HG02678 (cell line): ENCODE measurements around the gene TMEM163.

Experiments
- ATAC-seq: cut with Tn5 transposase; IDR thresholded peaks from one replicate; pipeline ENCODE4 v1.9.1; 2021; ENCODE audit warnings: mild to moderate bottlenecking, moderate library complexity; ENCODE audit not compliant: unreplicated experiment

The TMEM163 gene

GRCh38 chr2:134443814-134444480 lies 274.9 kb downstream of the TMEM163 start:
- ATAC-seq: no peak

- no peak for ATAC-seq
These were observed 277.5 kb downstream of the TMEM163 start for GRCh38 chr2:134441153-134441863.

GRCh38 chr2:134440336-134440909 lies 278.4 kb downstream of the TMEM163 start:
- ATAC-seq: no peak

GRCh38 chr2:134438371-134438770 lies 280.4 kb downstream of the TMEM163 start:
- no peak for ATAC-seq

GRCh38 chr2:134436706-134437105 lies 282.1 kb downstream of the TMEM163 start:
- no peak for ATAC-seq

GRCh38 chr2:134435936-134436335 lies 282.9 kb downstream of the TMEM163 start:
- ATAC-seq: no peak

GRCh38 chr2:134435505-134435904 lies 283.3 kb downstream of the TMEM163 start:
- no peak for ATAC-seq

- ATAC-seq: no peak
These were observed 284.8 kb downstream of the TMEM163 start for GRCh38 chr2:134433979-134434378.

GRCh38 chr2:134433469-134433868 lies 285.3 kb downstream of the TMEM163 start:
- no peak for ATAC-seq

- no peak for ATAC-seq
These were observed 286.3 kb downstream of the TMEM163 start for GRCh38 chr2:134432435-134432883.

GRCh38 chr2:134431838-134432434 lies 286.9 kb downstream of the TMEM163 start:
- ATAC-seq: no peak

- ATAC-seq: no peak
These were observed 288.9 kb downstream of the TMEM163 start for GRCh38 chr2:134429886-134430285.

GRCh38 chr2:134426721-134427120 lies 292.1 kb downstream of the TMEM163 start:
- ATAC-seq: no peak

- ATAC-seq: no peak
These were observed 292.9 kb downstream of the TMEM163 start for GRCh38 chr2:134425724-134426496.

- ATAC-seq: no peak
These were observed 297.1 kb downstream of the TMEM163 start for GRCh38 chr2:134421556-134422328.

GRCh38 chr2:134420920-134421319 lies 297.9 kb downstream of the TMEM163 start:
- no peak for ATAC-seq

- no peak for ATAC-seq
These were observed 298.5 kb downstream of the TMEM163 start for GRCh38 chr2:134420259-134420658.

GRCh38 chr2:134417968-134418582 lies 300.7 kb downstream of the TMEM163 start:
- no peak for ATAC-seq

- no peak for ATAC-seq
These were observed 302.2 kb downstream of the TMEM163 start for GRCh38 chr2:134416637-134417036.

GRCh38 chr2:134416018-134416417 lies 302.8 kb downstream of the TMEM163 start:
- ATAC-seq: no peak
